AG20443 (cell line): ENCODE results near the gene C1orf232.
A peak's percentile ranks its signal among the peaks of the same experiment; 100 is the strongest.

Experiments
- DNase-seq: peaks from one replicate; pipeline ENCODE4 v3.0.0; 2012; ENCODE audit warnings: low spot score, mixed read lengths

The C1orf232 gene

GRCh38 chr1:26177182-26177684 is 8.5 kb upstream of the C1orf232 start, which contains the start of gene CNKSR1:
Gene CNKSR1 (plus strand): TSS chr1:26177491. CDS start chr1:26177548, 57 bp downstream.
- DNase-seq = no peak

DNA sequence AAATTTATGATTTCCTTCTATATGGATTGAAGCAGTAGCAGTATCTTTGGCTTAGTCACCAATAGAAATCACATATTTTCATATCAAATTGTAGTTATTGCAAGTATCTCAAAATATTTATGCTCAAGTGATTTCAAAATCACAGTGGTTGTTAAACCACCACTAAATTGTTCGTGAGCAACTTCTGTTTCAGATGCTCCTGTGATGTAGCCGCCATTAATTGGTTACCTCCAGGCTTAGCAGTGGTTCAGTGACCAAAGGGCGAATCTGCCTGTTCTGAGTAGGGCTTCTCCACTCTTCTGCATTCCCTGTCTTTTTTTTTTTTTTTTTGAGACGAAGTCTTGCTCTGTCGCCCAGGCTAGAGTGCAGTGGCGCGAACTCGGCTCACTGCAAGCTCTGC is 6.6 kb upstream of the C1orf232 start:
- no peak for DNase-seq

DNA sequence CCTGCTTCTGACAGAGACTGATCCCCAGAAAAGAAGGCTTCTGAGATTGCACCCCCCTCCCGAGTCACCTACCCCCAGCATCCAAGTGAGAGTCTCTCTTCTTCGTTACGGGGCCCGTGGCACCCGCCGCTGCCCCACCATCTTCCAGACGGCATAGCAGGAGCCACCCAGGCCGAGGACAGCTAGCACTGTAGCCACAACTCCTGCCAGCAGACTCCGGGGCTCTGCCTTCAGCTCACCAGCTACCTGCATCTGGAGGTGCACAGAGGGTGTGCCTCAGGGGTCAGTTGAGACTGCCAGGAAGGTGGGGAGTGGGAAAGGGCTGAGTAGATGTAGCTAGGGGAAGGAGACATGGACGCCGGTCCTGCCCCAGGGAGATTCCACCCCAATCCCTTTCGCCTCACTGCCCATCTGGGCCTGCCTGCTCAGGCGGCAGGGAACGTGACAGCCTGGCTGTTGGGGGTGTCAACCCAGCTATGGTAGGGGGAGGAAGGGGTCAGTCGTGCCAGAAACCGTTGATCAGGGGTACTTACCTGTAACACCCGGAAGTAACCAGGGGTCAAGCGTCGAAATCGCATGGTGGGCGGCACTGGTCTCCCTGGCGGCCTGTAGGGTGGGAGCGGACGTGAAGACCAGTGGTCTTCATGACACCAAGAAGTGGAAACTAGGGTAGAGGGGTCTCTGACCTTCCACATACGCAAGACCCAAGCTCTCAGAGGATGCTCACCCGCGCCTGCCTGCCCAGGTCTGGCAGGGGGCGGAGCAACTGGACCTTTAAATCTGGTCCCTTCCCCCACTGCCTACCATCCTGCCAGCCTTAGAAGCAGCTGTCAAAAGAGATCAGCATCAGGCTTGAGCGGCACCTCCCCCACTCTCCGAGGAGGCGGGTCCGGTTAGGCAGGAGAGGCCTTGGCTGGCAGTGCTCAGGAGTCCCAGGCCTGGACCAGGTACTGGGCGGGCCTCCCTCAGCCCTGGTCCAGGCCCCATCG is 2.6 kb upstream of the C1orf232 start, which contains the start of gene ZNF593OS:
TSS of gene ZNF593OS (minus strand) at position 749 of the 989 bp plus-strand sequence. CDS start at position 578, 171 bp downstream.
- DNase-seq = no peak

- no peak for DNase-seq
Measured at GRCh38 chr1:26170472-26170821, 1.7 kb upstream of the C1orf232 start.

DNA sequence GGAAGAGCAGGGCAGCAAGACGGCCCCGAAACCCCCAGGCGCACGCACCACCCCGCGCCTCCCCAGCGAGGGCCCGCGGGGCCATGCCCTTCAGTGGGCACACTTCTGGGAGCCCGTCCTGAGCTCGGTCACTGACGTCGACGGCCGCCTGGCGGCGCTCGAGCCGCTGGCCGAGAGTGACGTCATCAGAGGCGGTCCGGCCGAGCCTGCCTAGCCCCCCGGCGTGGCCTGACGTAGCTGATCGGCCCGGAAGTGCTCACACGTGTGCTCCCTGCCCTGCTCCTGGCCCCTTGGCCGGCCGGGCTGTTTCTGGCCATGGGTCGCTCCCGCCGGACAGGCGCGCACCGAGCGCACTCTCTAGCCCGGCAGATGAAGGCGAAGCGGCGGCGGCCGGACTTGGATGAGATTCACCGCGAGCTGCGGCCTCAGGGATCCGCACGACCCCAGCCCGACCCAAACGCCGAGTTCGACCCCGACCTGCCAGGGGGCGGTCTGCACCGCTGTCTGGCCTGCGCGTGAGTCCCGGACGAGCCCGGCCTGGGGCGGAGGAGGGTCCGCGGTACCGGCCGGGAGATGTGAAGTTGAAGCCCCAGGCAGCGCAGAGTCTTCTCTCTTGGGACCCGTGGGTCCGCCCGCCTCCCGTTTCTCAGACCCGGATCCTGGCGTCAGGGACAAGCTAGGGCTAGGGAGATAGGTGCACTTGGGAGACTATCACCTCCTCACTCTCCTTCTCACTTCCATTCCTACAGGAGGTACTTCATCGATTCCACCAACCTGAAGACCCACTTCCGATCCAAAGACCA is 1.1 kb upstream of the C1orf232 start, which contains the start of gene ZNF593:
TSS of gene ZNF593 (plus strand) at position 240 of the 803 bp plus-strand sequence. CDS start at position 316, 76 bp downstream.
- peak; percentile 100 for DNase-seq

- no peak for DNase-seq
Measured at GRCh38 chr1:26169198-26169554, 413 bp upstream of the C1orf232 start.

DNA sequence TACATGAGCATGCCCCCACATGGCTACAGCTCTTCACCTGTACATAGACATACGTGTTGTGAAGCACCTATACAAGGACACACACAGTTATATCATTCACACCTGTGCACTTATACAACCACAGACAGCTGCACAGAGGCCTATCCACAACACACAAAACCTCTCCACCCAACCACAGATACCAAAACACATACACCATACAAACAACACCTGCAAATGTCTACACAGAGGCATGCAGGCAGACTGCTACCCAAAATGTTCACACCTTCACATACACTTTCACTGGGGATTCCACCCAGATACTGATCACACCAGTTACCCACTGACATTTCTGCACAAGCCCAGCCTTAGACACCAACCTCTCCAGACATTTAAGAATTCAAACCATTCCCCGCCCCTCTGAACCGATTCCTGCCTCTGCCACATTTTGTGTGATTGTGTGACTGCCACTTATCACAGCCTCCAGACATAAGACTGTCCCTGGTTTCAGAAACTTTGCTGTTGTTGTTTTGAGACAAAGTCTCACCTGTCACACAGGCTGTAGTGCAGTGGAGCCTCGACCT is 2.0 kb downstream of the C1orf232 start:
- DNase-seq = no peak

GRCh38 chr1:26164861-26165842 is 3.6 kb downstream of the C1orf232 start:
- no peak for DNase-seq

DNA sequence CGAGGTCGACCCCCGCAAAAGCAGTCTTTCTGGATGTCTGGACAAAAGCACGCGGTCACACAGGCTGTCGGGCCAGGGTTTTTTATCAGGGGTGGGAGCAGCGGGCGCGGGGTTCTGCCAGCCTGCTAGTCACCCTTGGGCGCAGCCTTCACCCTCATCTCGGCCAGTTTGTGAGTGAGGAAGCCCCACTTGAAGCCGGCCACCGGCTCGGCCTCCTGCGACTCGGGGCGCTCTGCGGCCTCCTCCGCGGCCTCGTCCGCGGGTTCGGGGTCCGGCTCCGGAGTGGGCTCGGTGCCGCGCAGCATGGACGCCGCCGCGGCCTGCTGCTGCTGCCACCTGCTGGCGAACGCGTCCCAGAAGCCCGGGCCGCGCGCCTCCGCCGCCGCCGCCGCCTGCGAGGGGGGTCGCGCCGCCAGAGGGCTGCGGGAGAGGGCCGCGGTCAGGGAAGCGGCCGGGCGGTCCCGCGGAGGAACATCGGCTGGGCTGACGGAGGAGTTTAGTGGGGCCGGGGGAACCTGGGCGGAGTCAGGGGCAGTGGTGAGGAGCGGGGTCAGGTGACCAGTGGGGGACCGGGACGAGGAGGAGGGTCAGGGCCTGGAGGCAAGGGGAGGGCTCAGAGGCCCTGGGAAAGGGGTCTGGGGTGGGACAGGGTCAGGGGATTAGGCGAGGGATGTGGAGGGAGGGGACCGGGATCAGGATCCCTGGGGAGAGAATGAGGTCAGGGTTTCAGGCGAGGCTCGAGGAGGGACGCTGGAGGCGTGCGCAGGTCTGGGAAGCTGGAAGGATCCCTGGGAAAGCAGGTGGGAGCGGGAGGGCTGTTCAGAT is 4.5 kb downstream of the C1orf232 start:
- peak; percentile 86 for DNase-seq

DNA sequence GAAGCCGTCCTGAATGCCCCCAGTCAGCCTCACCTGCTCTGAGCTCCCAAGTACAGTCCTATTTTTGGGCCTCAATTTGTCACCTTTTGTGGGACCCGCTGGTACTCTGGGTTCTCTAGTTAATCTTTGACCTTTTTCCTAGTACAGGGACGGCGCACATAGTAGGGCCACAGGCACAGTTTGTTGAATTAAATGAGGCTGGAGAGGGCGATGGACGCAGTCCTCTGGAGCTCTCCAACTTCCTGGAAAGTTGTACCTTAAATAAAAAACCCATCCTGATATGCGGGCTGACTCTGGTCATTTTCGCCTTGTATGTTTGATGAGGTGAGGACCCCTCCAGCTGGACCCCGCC is 5.1 kb downstream of the C1orf232 start:
- DNase-seq = no peak

GRCh38 chr1:26162220-26162709 is 6.5 kb downstream of the C1orf232 start:
- DNase-seq = no peak

GRCh38 chr1:26161415-26162219 is 7.1 kb downstream of the C1orf232 start:
- DNase-seq = peak; percentile 78

DNA sequence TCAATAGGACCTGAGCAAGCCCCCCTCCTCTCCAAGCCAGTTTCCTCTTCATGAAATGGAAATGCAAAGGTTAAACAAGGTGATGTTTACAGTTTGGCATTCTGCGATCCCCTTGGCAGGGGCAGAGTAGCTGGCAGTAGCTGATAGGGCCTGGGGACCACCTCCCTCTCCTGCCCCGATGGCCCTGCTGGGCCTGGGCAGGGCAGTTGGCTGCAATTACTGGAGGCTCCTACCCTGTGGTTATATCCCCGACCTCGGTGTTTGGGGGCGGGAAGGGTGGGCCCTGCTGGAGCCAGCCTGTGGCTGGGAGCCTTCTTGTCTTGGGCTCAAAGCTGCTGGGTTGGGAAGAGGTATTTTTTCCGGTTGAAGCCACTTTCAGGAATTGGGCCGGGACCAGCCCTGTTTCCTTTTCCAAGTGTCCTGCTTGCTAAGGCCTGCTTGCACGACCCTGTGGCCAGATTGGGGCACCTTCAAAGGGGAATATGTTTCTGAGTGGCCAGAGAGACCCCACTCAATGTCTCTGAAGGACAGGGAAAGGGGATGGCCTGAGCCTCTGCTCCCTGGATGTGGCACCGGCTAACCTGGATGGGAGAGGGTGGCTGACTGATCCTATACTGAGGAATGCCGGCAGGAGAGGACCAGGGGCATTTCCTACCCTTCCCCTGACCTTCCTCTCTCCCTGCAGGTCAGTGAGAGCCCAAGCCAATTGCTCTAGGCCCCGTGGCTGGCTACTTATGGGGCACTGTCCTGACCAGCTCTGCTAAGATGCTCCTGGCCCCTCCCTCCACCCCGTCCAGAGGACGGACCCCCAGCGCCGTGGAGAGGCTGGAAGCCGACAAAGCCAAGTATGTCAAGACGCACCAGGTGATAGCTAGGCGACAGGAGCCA is 8.0 kb downstream of the C1orf232 start:
- no peak for DNase-seq

DNA sequence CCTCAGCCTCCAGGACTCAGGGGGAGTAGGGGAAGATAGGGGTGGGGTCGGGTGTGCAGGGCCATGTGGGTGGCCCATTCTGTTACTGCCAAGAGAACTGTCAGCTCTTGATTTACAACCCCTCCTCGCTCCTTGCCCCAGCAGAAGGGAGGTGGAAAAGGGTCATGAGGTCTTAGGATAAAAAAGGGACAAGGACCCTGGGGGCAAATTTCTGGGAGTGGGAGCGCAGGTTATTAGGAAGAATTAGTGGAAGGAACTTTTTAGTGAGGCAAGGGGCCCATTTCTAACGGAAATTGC is 9.1 kb downstream of the C1orf232 start:
- no peak for DNase-seq

- peak; percentile 25 for DNase-seq
Measured at GRCh38 chr1:26158908-26159742, 9.6 kb downstream of the C1orf232 start, which contains the start of gene FAM110D. Gene FAM110D (plus strand): TSS chr1:26159079. CDS start chr1:26161292, 2,213 bp downstream.

- no peak for DNase-seq
Measured at GRCh38 chr1:26158271-26158907, 10.4 kb downstream of the C1orf232 start.
